ENCODE results near the gene PSMD3. TPM values are rescaled to one million over a fixed set of nuclear protein-coding genes. Genes with fewer than 3 reads are reported as not detected.

PSMD3 gene
- total RNA-seq, 1 donor from 2014 or later: 79.3 TPM

- Histone ChIP-seq H3K4me3 (no peak overlapping the region), H3K27me3 (ENCODE audit: low read depth) (no peaks in the 10 kb centered on the region), H3K36me3 (peaks cover 56% of the 10 kb centered on the region), H3K27ac (no peak overlapping the region), H3K4me1 (peaks cover 87% of the 10 kb centered on the region), H3K9me3 (no peaks in the 10 kb centered on the region)
- DNase-seq (no peak), ATAC-seq (no peak)
- intact Hi-C loops (cut with DNase I): no loop called here
- no peak for TF ChIP-seq CTCF (IDR thresholded peaks at IDR 0.05)
Measured at GRCh38 chr17:40020146-40020545, 39.5 kb downstream of the PSMD3 start.

GRCh38 chr17:40021451-40021971 lies 40.9 kb downstream of the PSMD3 start:
- no peak for TF ChIP-seq CTCF (IDR thresholded peaks at IDR 0.05)
- intact Hi-C loops (cut with DNase I): no loop called here
- Histone ChIP-seq H3K27ac (peak overlapping the region; percentile 58), H3K36me3 (peaks cover 70% of the 10 kb centered on the region), H3K4me3 (no peak overlapping the region), H3K9me3 (no peaks in the 10 kb centered on the region), H3K4me1 (peaks cover 87% of the 10 kb centered on the region), H3K27me3 (ENCODE audit: low read depth) (no peaks in the 10 kb centered on the region)
- DNase-seq (no peak), ATAC-seq (peak in 1 of 2 donors; percentile 1)

- intact Hi-C loops (cut with DNase I): no loop called here
Measured at GRCh38 chr17:40022497-40022896, 41.9 kb downstream of the PSMD3 start.

GRCh38 chr17:40022961-40023541 lies 42.4 kb downstream of the PSMD3 start:
- H3K9me3 ChIP-seq: no peaks in the 10 kb centered on the region
- ATAC-seq: peak; percentile 39 to 58
- peaks cover 83% of the 10 kb centered on the region for H3K36me3 ChIP-seq
- peaks cover 79% of the 10 kb centered on the region for H3K4me1 ChIP-seq
- peak; percentile 78 for DNase-seq
- H3K4me3 ChIP-seq: no peak overlapping the region
- no peaks in the 10 kb centered on the region for H3K27me3 ChIP-seq (ENCODE audit: low read depth)
- TF ChIP-seq CTCF (IDR thresholded peaks at IDR 0.05): no peak
- intact Hi-C loops (cut with DNase I): no loop called here
- H3K27ac ChIP-seq: peak overlapping the region; percentile 58

More at GRCh38 chr17:40022497-40022896, 41.9 kb downstream of the PSMD3 start:
- Histone ChIP-seq H3K4me1 (peaks cover 85% of the 10 kb centered on the region), H3K9me3 (no peaks in the 10 kb centered on the region), H3K27me3 (ENCODE audit: low read depth) (no peaks in the 10 kb centered on the region), H3K36me3 (peaks cover 77% of the 10 kb centered on the region), H3K4me3 (no peak overlapping the region), H3K27ac (peak overlapping the region; percentile 58)
- no peak for TF ChIP-seq CTCF (IDR thresholded peaks at IDR 0.05)
- DNase-seq (no peak), ATAC-seq (no peak)

- no peak overlapping the region for H3K4me3 ChIP-seq
- H3K36me3 ChIP-seq: peaks cover 89% of the 10 kb centered on the region
- no peak for TF ChIP-seq CTCF (IDR thresholded peaks at IDR 0.05)
- H3K9me3 ChIP-seq: no peaks in the 10 kb centered on the region
- peak overlapping the region; percentile 58 for H3K27ac ChIP-seq
- H3K4me1 ChIP-seq: peaks cover 73% of the 10 kb centered on the region
- intact Hi-C loops (cut with DNase I): no loop called here
- ATAC-seq: peak; percentile 66 to 75
- no peaks in the 10 kb centered on the region for H3K27me3 ChIP-seq (ENCODE audit: low read depth)
- peak; percentile 86 for DNase-seq
Measured at GRCh38 chr17:40023590-40024292, 43.1 kb downstream of the PSMD3 start.

Data from lower lobe of right lung (tissue), 2 donors.